GM18517 (cell line): ENCODE data around the gene IP6K3.

Experiments used
- ATAC-seq: cut with Tn5 transposase; IDR thresholded peaks from one replicate; pipeline ENCODE4 v1.9.1; 2021; ENCODE audit warnings: mild to moderate bottlenecking, moderate library complexity; ENCODE audit not compliant: unreplicated experiment

The IP6K3 gene

GRCh38 chr6:33746651-33747100, at the start of gene IP6K3:
Gene IP6K3 (minus strand): TSS chr6:33746905. CDS start chr6:33735476, 11,429 bp downstream.
- no peak for ATAC-seq

GRCh38 chr6:33794910-33795623, 48.4 kb upstream of the IP6K3 start:
- no peak for ATAC-seq

- no peak for ATAC-seq
Observed at GRCh38 chr6:33792981-33793380, 46.3 kb upstream of the IP6K3 start.

- ATAC-seq, result no peak
Observed at GRCh38 chr6:33791620-33792019, 44.9 kb upstream of the IP6K3 start.

GRCh38 chr6:33790910-33791309, 44.2 kb upstream of the IP6K3 start:
- ATAC-seq, result no peak

- no peak for ATAC-seq
Observed at GRCh38 chr6:33790379-33790778, 43.7 kb upstream of the IP6K3 start.

GRCh38 chr6:33789550-33789895, 42.8 kb upstream of the IP6K3 start:
- no peak for ATAC-seq

GRCh38 chr6:33788694-33789549, 42.2 kb upstream of the IP6K3 start, which contains the start of gene LEMD2:
Gene LEMD2 (minus strand): TSS chr6:33789130. CDS start chr6:33789116, 14 bp downstream.
- peak; percentile 87 for ATAC-seq

GRCh38 chr6:33787954-33788693, 41.4 kb upstream of the IP6K3 start:
- ATAC-seq, result peak; percentile 41

- ATAC-seq, result no peak
Observed at GRCh38 chr6:33787346-33787953, 40.7 kb upstream of the IP6K3 start.

- no peak for ATAC-seq
Observed at GRCh38 chr6:33786736-33787135, 40.0 kb upstream of the IP6K3 start.

- no peak for ATAC-seq
Observed at GRCh38 chr6:33785778-33786177, 39.1 kb upstream of the IP6K3 start.

- no peak for ATAC-seq
Observed at GRCh38 chr6:33784787-33785186, 38.1 kb upstream of the IP6K3 start.

GRCh38 chr6:33783781-33784520, 37.2 kb upstream of the IP6K3 start:
- ATAC-seq, result no peak

- ATAC-seq, result no peak
Observed at GRCh38 chr6:33782561-33782960, 35.9 kb upstream of the IP6K3 start.

- no peak for ATAC-seq
Observed at GRCh38 chr6:33781131-33781975, 34.6 kb upstream of the IP6K3 start.

- ATAC-seq, result no peak
Observed at GRCh38 chr6:33779895-33780294, 33.2 kb upstream of the IP6K3 start.

- no peak for ATAC-seq
Observed at GRCh38 chr6:33779290-33779689, 32.6 kb upstream of the IP6K3 start.

GRCh38 chr6:33778444-33779121, 31.9 kb upstream of the IP6K3 start:
- ATAC-seq, result no peak
